Cardiac fibroblast (primary cell): Measurements from ENCODE around the gene SMPDL3B.
A peak's percentile ranks its signal among the peaks of the same experiment; 100 is the strongest.

ENCODE experiments used
- DNase-seq, 2 donors: peaks; one replicate each; pipeline versions ENCODE4 v3.0.0 to v3.0.0-alpha.2; 2010; ENCODE audit warnings: low read depth in 2 of 2
- H3K4me3 ChIP-seq, 2 donors: replicated peaks in 1 of 2; 1 replicate in 1 of 2; 2 replicates in 1 of 2; pipeline ENCODE4 v1.5.1; 2011; ENCODE audit warnings: low read depth in 2 of 2, low read length in 2 of 2, mild to moderate bottlenecking in 2 of 2, moderate library complexity in 1 of 2
- CTCF ChIP-seq: IDR thresholded peaks from one replicate; pipeline ENCODE4 v1.5.1; 2011; ENCODE audit warnings: low read depth, mild to moderate bottlenecking, low read length, inconsistent platforms

The SMPDL3B gene

GRCh38 chr1:27934818-27935549 is at the start of gene SMPDL3B:
TSS of gene SMPDL3B (plus strand) at chr1:27935000. CDS start at chr1:27935184, 184 bp downstream.
- peak in 1 of 2 donors; percentile 9 for DNase-seq
- peak; percentile 14 for TF ChIP-seq CTCF
- H3K4me3 ChIP-seq = no peak within 1 kb of the TSS

GRCh38 chr1:27885114-27885528 is 49.7 kb upstream of the SMPDL3B start:
- DNase-seq = no peak
- TF ChIP-seq CTCF = no peak
- H3K4me3 ChIP-seq = no peak overlapping the region

GRCh38 chr1:27885621-27886352 is 49.0 kb upstream of the SMPDL3B start:
- no peak for TF ChIP-seq CTCF
- H3K4me3 ChIP-seq = no peak overlapping the region
- no peak for DNase-seq

GRCh38 chr1:27886353-27886679 is 48.5 kb upstream of the SMPDL3B start:
- no peak for TF ChIP-seq CTCF
- no peak overlapping the region for H3K4me3 ChIP-seq
- no peak for DNase-seq

- no peak for DNase-seq
- no peak overlapping the region for H3K4me3 ChIP-seq
- no peak for TF ChIP-seq CTCF
These were observed 48.1 kb upstream of the SMPDL3B start for GRCh38 chr1:27886744-27887143.

GRCh38 chr1:27887215-27888021 is 47.4 kb upstream of the SMPDL3B start:
- no peak overlapping the region for H3K4me3 ChIP-seq
- no peak for TF ChIP-seq CTCF
- no peak for DNase-seq
